Ammon's horn (tissue), 1 donor: ENCODE results near the gene HSPA1A.

Experiments used
- DNase-seq: peaks from one replicate; pipeline ENCODE4 v3.0.0-alpha.2; 2016; ENCODE audit warnings: low spot score

HSPA1A gene

DNA sequence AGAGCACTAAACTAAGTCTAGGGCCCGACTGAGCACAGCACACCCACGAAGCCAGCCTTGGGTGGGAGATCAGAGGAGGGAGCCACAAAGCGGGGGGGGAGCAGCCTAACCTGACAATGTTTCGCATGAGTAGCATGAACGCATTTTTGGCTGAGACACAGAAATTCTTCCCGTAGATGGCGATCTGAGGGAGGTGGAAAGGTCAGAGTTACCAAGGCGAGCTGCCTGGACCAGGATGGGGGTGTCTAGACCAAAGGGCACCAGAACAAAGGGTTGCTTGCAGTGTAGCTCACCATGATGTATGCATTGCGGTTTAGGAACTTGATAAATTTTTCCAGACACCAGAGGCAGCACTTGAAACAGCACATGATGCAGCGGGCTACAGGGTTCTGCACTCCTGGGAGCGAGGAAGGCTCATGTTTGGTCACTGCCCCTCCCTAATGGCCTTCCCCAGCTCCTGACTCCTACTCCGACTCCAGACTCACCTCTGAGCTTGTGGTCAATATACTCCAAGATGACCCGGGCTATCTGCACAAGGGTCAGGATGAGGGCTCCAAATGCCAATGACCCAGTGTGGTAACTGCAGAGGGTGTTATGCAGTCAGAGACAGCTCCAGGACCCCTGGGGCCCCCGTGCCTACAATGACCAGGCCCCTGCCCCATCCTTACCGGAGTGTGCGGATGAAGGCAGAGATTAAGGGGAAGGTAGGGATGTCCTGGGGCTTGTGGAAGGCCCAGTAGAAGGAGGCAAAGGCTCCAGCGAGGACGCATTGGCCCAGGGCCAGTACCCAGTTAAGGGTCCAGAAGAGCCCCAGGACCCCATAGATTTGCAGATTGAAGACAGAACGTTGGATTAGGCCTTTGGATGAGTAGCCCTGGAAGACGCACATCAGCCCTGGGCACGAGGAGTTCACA, 50.1 kb downstream of the HSPA1A start:
- no peak for DNase-seq
